Ishikawa (cell line): ENCODE results near the gene WDR89.

Experiments used
- CEBPB ChIP-seq: IDR thresholded peaks from 2 replicates; pipeline ENCODE4 v1.6.1; 2012
- EGR1 ChIP-seq: IDR thresholded peaks from 2 replicates; pipeline ENCODE4 v1.6.1; 2012
- EP300 ChIP-seq: IDR thresholded peaks from 2 replicates; pipeline ENCODE4 v1.6.1; 2012; ENCODE audit warnings: borderline replicate concordance
- MAX ChIP-seq: IDR thresholded peaks from 2 replicates; pipeline ENCODE4 v1.6.1; 2012
- NFIC ChIP-seq: IDR thresholded peaks from 2 replicates; pipeline ENCODE4 v1.6.1; 2012
- RAD21 ChIP-seq: IDR thresholded peaks from 2 replicates; pipeline ENCODE4 v1.6.1; 2012; ENCODE audit warnings: low read depth
- REST ChIP-seq: IDR thresholded peaks from 2 replicates; pipeline ENCODE4 v1.6.1; 2012; ENCODE audit warnings: low read depth, mild to moderate bottlenecking
- TAF1 ChIP-seq: IDR thresholded peaks from 2 replicates; pipeline ENCODE4 v1.6.1; 2012; ENCODE audit warnings: low read depth, mild to moderate bottlenecking
- TEAD4 ChIP-seq: IDR thresholded peaks from 2 replicates; pipeline ENCODE4 v1.6.1; 2012
- USF1 ChIP-seq: IDR thresholded peaks from 2 replicates; pipeline ENCODE4 v1.6.1; 2012
- YY1 ChIP-seq: IDR thresholded peaks from 2 replicates; pipeline ENCODE4 v1.6.1; 2012; ENCODE audit warnings: low read depth
- ZBTB7A ChIP-seq: IDR thresholded peaks from 2 replicates; pipeline ENCODE4 v1.6.1; 2012; ENCODE audit warnings: low read depth

GRCh38 chr14:63673886-63674497 lies 32.3 kb upstream of the WDR89 start:
- TF ChIP-seq USF1 (no peak), EP300 (no peak), EGR1 (no peak), REST (no peak), CEBPB (no peak), TEAD4 (no peak), NFIC (no peak), TAF1 (no peak), YY1 (no peak), RAD21 (no peak), MAX (no peak), ZBTB7A (no peak)
